NCI-H146 (cell line): ENCODE results near the gene AARSD1.
"Not testable (repeated sequence)": the region's sequence is repeated elsewhere in the genome, so short reads cannot be mapped to it uniquely, and the experiment has no call there.

ENCODE experiments used
- DNase-seq: peaks from one replicate; lab custom pipeline; 2025; lab: John Stamatoyannopoulos, UW

Gene AARSD1

GRCh38 chr17:42980766-42981397 is 16.6 kb upstream of the AARSD1 start:
- DNase-seq = peak; percentile 62

- peak; percentile 93 for DNase-seq
These were observed 16.1 kb upstream of the AARSD1 start, which contains the start of gene RUNDC1 for GRCh38 chr17:42980274-42980765. Gene RUNDC1 (plus strand): TSS chr17:42980565. CDS start chr17:42980577, 12 bp downstream.

GRCh38 chr17:42979511-42980273 is 15.4 kb upstream of the AARSD1 start, which contains the start of gene PTGES3L:
Gene PTGES3L (minus strand): TSS chr17:42980080. CDS start chr17:42980053, 27 bp downstream.
- DNase-seq = peak; percentile 83

GRCh38 chr17:42975701-42976100 is 11.4 kb upstream of the AARSD1 start:
- not testable (repeated sequence) for DNase-seq

- DNase-seq = no peak
These were observed 11.0 kb upstream of the AARSD1 start for GRCh38 chr17:42975265-42975664.

GRCh38 chr17:42973323-42973722 is 9.1 kb upstream of the AARSD1 start:
- not testable (repeated sequence) for DNase-seq

GRCh38 chr17:42971589-42971988 is 7.3 kb upstream of the AARSD1 start:
- no peak for DNase-seq

- DNase-seq = no peak
These were observed 4.8 kb upstream of the AARSD1 start for GRCh38 chr17:42969001-42969581.

- DNase-seq = no peak
These were observed 3.7 kb upstream of the AARSD1 start for GRCh38 chr17:42967925-42968324.

- no peak for DNase-seq
These were observed 10.6 kb downstream of the AARSD1 start for GRCh38 chr17:42953669-42954068.

GRCh38 chr17:42950044-42950783 is 14.0 kb downstream of the AARSD1 start:
- no peak for DNase-seq

- no peak for DNase-seq
These were observed 17.4 kb downstream of the AARSD1 start for GRCh38 chr17:42946812-42947211.

- no peak for DNase-seq
These were observed 20.0 kb downstream of the AARSD1 start for GRCh38 chr17:42944211-42944610.

GRCh38 chr17:42937712-42938596 is 26.3 kb downstream of the AARSD1 start:
- DNase-seq = peak; percentile 64

GRCh38 chr17:42929497-42929844 is 34.8 kb downstream of the AARSD1 start:
- DNase-seq = no peak

GRCh38 chr17:42928714-42929496 is 35.3 kb downstream of the AARSD1 start:
- peak; percentile 60 for DNase-seq

- no peak for DNase-seq
These were observed 39.4 kb downstream of the AARSD1 start for GRCh38 chr17:42924891-42925290.

- DNase-seq = not testable (repeated sequence)
These were observed 40.8 kb downstream of the AARSD1 start for GRCh38 chr17:42923472-42923871.

GRCh38 chr17:42922294-42922693 is 42.0 kb downstream of the AARSD1 start:
- DNase-seq = no peak

GRCh38 chr17:42920922-42921321 is 43.3 kb downstream of the AARSD1 start:
- DNase-seq = no peak
